Measurements from ENCODE around the gene MAP2K1. TPM values are rescaled to one million over a fixed set of nuclear protein-coding genes. Genes with fewer than 3 reads are reported as not detected.
A peak's percentile ranks its signal among the peaks of the same experiment; 100 is the strongest.
"Not testable (repeated sequence)": the region's sequence is repeated elsewhere in the genome, so short reads cannot be mapped to it uniquely, and the experiment has no call there.

Gene MAP2K1
- polyA plus RNA-seq, 4 donors: 18.6 to 29.8 (median 21.2) TPM

- DNase-seq (no peak), FAIRE-seq (no peak)
- Histone ChIP-seq H3K27ac (ENCODE audit: low read depth in 1 of 3, low read length in 2 of 3) (no peak overlapping the region), H3K4me1 (ENCODE audit: control insufficient read depth in 3 of 3, insufficient read depth in 2 of 3, low read depth in 1 of 3, low read length in 2 of 3) (peaks cover 0 to 16% (median 6%) of the 10 kb centered on the region in 3 donors), H3K9me3 (ENCODE audit: control insufficient read depth in 2 of 2, insufficient read depth in 1 of 2, low read depth in 1 of 2, low read length in 1 of 2) (no peaks in the 10 kb centered on the region), H3K4me3 (ENCODE audit: low read depth in 1 of 3, low read length in 3 of 3) (no peak overlapping the region), H3K36me3 (ENCODE audit: control insufficient read depth in 3 of 3, insufficient read depth in 2 of 3, low read depth in 1 of 3, low read length in 3 of 3) (peaks cover 2 to 30% (median 5%) of the 10 kb centered on the region in 3 donors), H3K27me3 (ENCODE audit: control insufficient read depth in 3 of 3, insufficient read depth in 3 of 3, low read length in 3 of 3) (no peaks in the 10 kb centered on the region)
- 66 to 71% (median 66%) methylated on average over 10 of the region's 10 CpGs for WGBS, 3 donors
Observed at GRCh38 chr15:66502491-66502890, 115.8 kb downstream of the MAP2K1 start.

GRCh38 chr15:66503041-66503648 lies 116.4 kb downstream of the MAP2K1 start:
- not testable (repeated sequence) for H3K27ac ChIP-seq (ENCODE audit: low read depth in 1 of 3, low read length in 2 of 3); FAIRE-seq; H3K9me3 ChIP-seq (ENCODE audit: control insufficient read depth in 2 of 2, insufficient read depth in 1 of 2, low read depth in 1 of 2, low read length in 1 of 2); H3K27me3 ChIP-seq (ENCODE audit: control insufficient read depth in 3 of 3, insufficient read depth in 3 of 3, low read length in 3 of 3)
- Histone ChIP-seq H3K4me3 (ENCODE audit: low read depth in 1 of 3, low read length in 3 of 3) (peak overlapping the region; percentile 51 to 92 (median 70)), H3K4me1 (ENCODE audit: control insufficient read depth in 3 of 3, insufficient read depth in 2 of 3, low read depth in 1 of 3, low read length in 2 of 3) (peaks cover 0 to 12% (median 6%) of the 10 kb centered on the region in 3 donors), H3K36me3 (ENCODE audit: control insufficient read depth in 3 of 3, insufficient read depth in 2 of 3, low read depth in 1 of 3, low read length in 3 of 3) (peaks cover 2 to 30% (median 5%) of the 10 kb centered on the region in 3 donors)
- DNase-seq: peak in 1 of 2 donors; percentile 13
- 24 to 44% (median 27%) methylated on average over 13 of the region's 13 CpGs for WGBS, 3 donors

GRCh38 chr15:66503780-66504562 lies 117.3 kb downstream of the MAP2K1 start:
- peak in 1 of 2 donors; percentile 20 for DNase-seq
- H3K4me1 ChIP-seq (ENCODE audit: control insufficient read depth in 3 of 3, insufficient read depth in 2 of 3, low read depth in 1 of 3, low read length in 2 of 3): peaks cover 0 to 8% (median 6%) of the 10 kb centered on the region in 3 donors
- no peaks in the 10 kb centered on the region for H3K27me3 ChIP-seq (ENCODE audit: control insufficient read depth in 3 of 3, insufficient read depth in 3 of 3, low read length in 3 of 3)
- H3K4me3 ChIP-seq (ENCODE audit: low read depth in 1 of 3, low read length in 3 of 3): peak overlapping the region; percentile 51 to 92 (median 70)
- H3K36me3 ChIP-seq (ENCODE audit: control insufficient read depth in 3 of 3, insufficient read depth in 2 of 3, low read depth in 1 of 3, low read length in 3 of 3): peaks cover 2 to 25% (median 5%) of the 10 kb centered on the region in 3 donors
- 0 to 1% (median 1%) methylated on average over 12 of the region's 12 CpGs for WGBS, 3 donors
- no peak for FAIRE-seq
- peak overlapping the region; percentile 82 to 95 (median 94) for H3K27ac ChIP-seq (ENCODE audit: low read depth in 1 of 3, low read length in 2 of 3)
- no peaks in the 10 kb centered on the region for H3K9me3 ChIP-seq (ENCODE audit: control insufficient read depth in 2 of 2, insufficient read depth in 1 of 2, low read depth in 1 of 2, low read length in 1 of 2)

GRCh38 chr15:66504563-66505429 lies 118.1 kb downstream of the MAP2K1 start, which contains the start of the genes RPL4 and ZWILCH:
RPL4 (minus strand) TSS chr15:66504855; CDS start chr15:66504790, 65 bp downstream.
ZWILCH (plus strand) TSS chr15:66505326; CDS start chr15:66505339, 13 bp downstream.
- Histone ChIP-seq H3K27me3 (ENCODE audit: control insufficient read depth in 3 of 3, insufficient read depth in 3 of 3, low read length in 3 of 3) (no peaks in the 10 kb centered on the region), H3K4me1 (ENCODE audit: control insufficient read depth in 3 of 3, insufficient read depth in 2 of 3, low read depth in 1 of 3, low read length in 2 of 3) (peaks cover 0 to 8% (median 6%) of the 10 kb centered on the region in 3 donors), H3K4me3 (ENCODE audit: low read depth in 1 of 3, low read length in 3 of 3) (peak within 1 kb of the TSS; percentile 51 to 92 (median 70)), H3K36me3 (ENCODE audit: control insufficient read depth in 3 of 3, insufficient read depth in 2 of 3, low read depth in 1 of 3, low read length in 3 of 3) (peaks cover 2 to 19% (median 2%) of the 10 kb centered on the region in 3 donors), H3K9me3 (ENCODE audit: control insufficient read depth in 2 of 2, insufficient read depth in 1 of 2, low read depth in 1 of 2, low read length in 1 of 2) (no peaks in the 10 kb centered on the region), H3K27ac (ENCODE audit: low read depth in 1 of 3, low read length in 2 of 3) (peak within 1 kb of the TSS; percentile 82 to 95 (median 94))
- WGBS, 3 donors: 0 to 1% (median 1%) methylated on average over 46 of the region's 46 CpGs
- FAIRE-seq (no peak), DNase-seq (peak; percentile 81 to 92)

- DNase-seq (no peak), FAIRE-seq (no peak)
- peaks cover 0 to 8% (median 6%) of the 10 kb centered on the region in 3 donors for H3K4me1 ChIP-seq (ENCODE audit: control insufficient read depth in 3 of 3, insufficient read depth in 2 of 3, low read depth in 1 of 3, low read length in 2 of 3)
- H3K9me3 ChIP-seq (ENCODE audit: control insufficient read depth in 2 of 2, insufficient read depth in 1 of 2, low read depth in 1 of 2, low read length in 1 of 2): no peaks in the 10 kb centered on the region
- H3K36me3 ChIP-seq (ENCODE audit: control insufficient read depth in 3 of 3, insufficient read depth in 2 of 3, low read depth in 1 of 3, low read length in 3 of 3): peaks cover 0 to 14% (median 2%) of the 10 kb centered on the region in 3 donors
- peak overlapping the region; percentile 51 to 92 (median 70) for H3K4me3 ChIP-seq (ENCODE audit: low read depth in 1 of 3, low read length in 3 of 3)
- no peaks in the 10 kb centered on the region for H3K27me3 ChIP-seq (ENCODE audit: control insufficient read depth in 3 of 3, insufficient read depth in 3 of 3, low read length in 3 of 3)
- WGBS, 3 donors: 0 to 1% (median 1%) methylated on average over 13 of the region's 13 CpGs
- peak overlapping the region; percentile 82 to 95 (median 94) for H3K27ac ChIP-seq (ENCODE audit: low read depth in 1 of 3, low read length in 2 of 3)
Observed at GRCh38 chr15:66505430-66505811, 118.7 kb downstream of the MAP2K1 start.

- FAIRE-seq (no peak), DNase-seq (no peak)
- peaks cover 0 to 10% (median 2%) of the 10 kb centered on the region in 3 donors for H3K36me3 ChIP-seq (ENCODE audit: control insufficient read depth in 3 of 3, insufficient read depth in 2 of 3, low read depth in 1 of 3, low read length in 3 of 3)
- H3K9me3 ChIP-seq (ENCODE audit: control insufficient read depth in 2 of 2, insufficient read depth in 1 of 2, low read depth in 1 of 2, low read length in 1 of 2): no peaks in the 10 kb centered on the region
- 30 to 34% (median 34%) methylated on average over 4 of the region's 4 CpGs for WGBS, 3 donors
- H3K27ac ChIP-seq (ENCODE audit: low read depth in 1 of 3, low read length in 2 of 3): peak overlapping the region; percentile 82 to 95 (median 94)
- peak overlapping the region in 2 of 3 donors; percentile 70 to 92 for H3K4me3 ChIP-seq (ENCODE audit: low read depth in 1 of 3, low read length in 3 of 3)
- no peaks in the 10 kb centered on the region for H3K27me3 ChIP-seq (ENCODE audit: control insufficient read depth in 3 of 3, insufficient read depth in 3 of 3, low read length in 3 of 3)
- H3K4me1 ChIP-seq (ENCODE audit: control insufficient read depth in 3 of 3, insufficient read depth in 2 of 3, low read depth in 1 of 3, low read length in 2 of 3): peaks cover 0 to 8% (median 6%) of the 10 kb centered on the region in 3 donors
Observed at GRCh38 chr15:66505818-66506217, 119.1 kb downstream of the MAP2K1 start.

GRCh38 chr15:66508293-66508883 lies 121.7 kb downstream of the MAP2K1 start:
- FAIRE-seq (no peak), DNase-seq (no peak)
- 85 to 92% (median 89%) methylated on average over 3 of the region's 3 CpGs for WGBS, 3 donors
- H3K4me3 ChIP-seq (ENCODE audit: low read depth in 1 of 3, low read length in 3 of 3): no peak overlapping the region
- no peaks in the 10 kb centered on the region for H3K27me3 ChIP-seq (ENCODE audit: control insufficient read depth in 3 of 3, insufficient read depth in 3 of 3, low read length in 3 of 3)
- no peaks in the 10 kb centered on the region for H3K4me1 ChIP-seq (ENCODE audit: control insufficient read depth in 3 of 3, insufficient read depth in 2 of 3, low read depth in 1 of 3, low read length in 2 of 3)
- no peaks in the 10 kb centered on the region for H3K9me3 ChIP-seq (ENCODE audit: control insufficient read depth in 2 of 2, insufficient read depth in 1 of 2, low read depth in 1 of 2, low read length in 1 of 2)
- H3K36me3 ChIP-seq (ENCODE audit: control insufficient read depth in 3 of 3, insufficient read depth in 2 of 3, low read depth in 1 of 3, low read length in 3 of 3): peaks cover 0 to 4% (median 0%) of the 10 kb centered on the region in 3 donors
- H3K27ac ChIP-seq (ENCODE audit: low read depth in 1 of 3, low read length in 2 of 3): no peak overlapping the region

All from small intestine (tissue), 7 donors.